ENCODE data around the gene SBNO2. TPM values are rescaled to one million over a fixed set of nuclear protein-coding genes. Genes with fewer than 3 reads are reported as not detected.

The SBNO2 gene
- total and polyA plus RNA-seq, 8 donors = 16.3 to 74.7 (median 42.7) TPM

GRCh38 chr19:1093811-1094553 is 80.1 kb downstream of the SBNO2 start:
- Histone ChIP-seq H3K27me3 (no peaks in the 10 kb centered on the region), H3K9me3 (no peaks in the 10 kb centered on the region), H3K36me3 (peaks cover 21 to 48% (median 46%) of the 10 kb centered on the region in 4 donors), H3K4me1 (peaks cover 32 to 73% (median 53%) of the 10 kb centered on the region in 4 donors), H3K27ac (peak overlapping the region in 3 of 5 donors; percentile 86 to 88 (median 86)), H3K4me3 (peak overlapping the region; percentile 96 to 100 (median 100))
- TF ChIP-seq POLR2A (IDR thresholded peaks at IDR 0.05) = no peak
- TF ChIP-seq, protein P1, sequence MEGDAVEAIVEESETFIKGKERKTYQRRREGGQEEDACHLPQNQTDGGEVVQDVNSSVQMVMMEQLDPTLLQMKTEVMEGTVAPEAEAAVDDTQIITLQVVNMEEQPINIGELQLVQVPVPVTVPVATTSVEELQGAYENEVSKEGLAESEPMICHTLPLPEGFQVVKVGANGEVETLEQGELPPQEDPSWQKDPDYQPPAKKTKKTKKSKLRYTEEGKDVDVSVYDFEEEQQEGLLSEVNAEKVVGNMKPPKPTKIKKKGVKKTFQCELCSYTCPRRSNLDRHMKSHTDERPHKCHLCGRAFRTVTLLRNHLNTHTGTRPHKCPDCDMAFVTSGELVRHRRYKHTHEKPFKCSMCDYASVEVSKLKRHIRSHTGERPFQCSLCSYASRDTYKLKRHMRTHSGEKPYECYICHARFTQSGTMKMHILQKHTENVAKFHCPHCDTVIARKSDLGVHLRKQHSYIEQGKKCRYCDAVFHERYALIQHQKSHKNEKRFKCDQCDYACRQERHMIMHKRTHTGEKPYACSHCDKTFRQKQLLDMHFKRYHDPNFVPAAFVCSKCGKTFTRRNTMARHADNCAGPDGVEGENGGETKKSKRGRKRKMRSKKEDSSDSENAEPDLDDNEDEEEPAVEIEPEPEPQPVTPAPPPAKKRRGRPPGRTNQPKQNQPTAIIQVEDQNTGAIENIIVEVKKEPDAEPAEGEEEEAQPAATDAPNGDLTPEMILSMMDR (IDR thresholded peaks at IDR 0.05) = no peak
- no peak for TF ChIP-seq EP300 (IDR thresholded peaks at IDR 0.05)
- TF ChIP-seq POLR2AphosphoS5 (IDR thresholded peaks at IDR 0.05) = no peak
- 46 to 55% (median 50%) methylated on average over 27 to 32 of the region's 32 CpGs for whole genome bisulfite sequencing, 5 donors
- intact Hi-C loops (cut with DNase I; ENCODE audit: low total_unique reads) = loop anchor here (10.0 kb wide), 1 partner anchor 49 kb away; the partner anchor contains the start of gene ABCA7
- no peak for DNase-seq

DNA sequence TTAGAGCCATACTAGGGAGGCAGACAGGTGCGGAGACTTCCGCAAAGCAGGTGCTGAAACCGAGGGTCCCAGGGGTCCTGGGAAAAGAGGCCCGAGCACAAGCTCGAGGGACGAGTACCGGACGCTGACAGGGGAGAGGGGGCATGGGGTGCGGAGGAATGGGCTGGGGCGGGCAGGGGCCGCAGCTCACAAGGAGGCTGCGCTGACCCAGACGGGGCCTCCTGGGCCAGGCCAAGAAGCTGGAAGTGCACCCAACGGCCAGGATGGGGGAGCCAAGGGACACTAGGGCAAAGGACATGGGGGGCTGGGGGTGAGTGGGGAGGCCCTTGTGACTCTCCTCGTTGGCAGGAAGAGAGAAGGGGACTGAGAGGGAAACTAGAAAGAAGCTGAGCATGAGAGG is 80.7 kb downstream of the SBNO2 start:
- TF ChIP-seq EP300 (IDR thresholded peaks at IDR 0.05) = no peak
- Histone ChIP-seq H3K27ac (no peak overlapping the region), H3K36me3 (peaks cover 27 to 55% (median 52%) of the 10 kb centered on the region in 4 donors), H3K9me3 (no peaks in the 10 kb centered on the region), H3K4me3 (peak overlapping the region in 2 of 4 donors; percentile 96 to 100), H3K4me1 (peaks cover 25 to 73% (median 50%) of the 10 kb centered on the region in 4 donors), H3K27me3 (no peaks in the 10 kb centered on the region)
- no peak for DNase-seq
- intact Hi-C loops (cut with DNase I; ENCODE audit: low total_unique reads) = loop anchor here (10.0 kb wide), 1 partner anchor 49 kb away; the partner anchor contains the start of gene ABCA7
- WGBS, 5 donors = 82 to 90% (median 83%) methylated on average over 15 of the region's 15 CpGs

- Histone ChIP-seq H3K9me3 (no peaks in the 10 kb centered on the region), H3K4me3 (no peak overlapping the region), H3K27ac (no peak overlapping the region), H3K27me3 (no peaks in the 10 kb centered on the region), H3K4me1 (peaks cover 18 to 78% (median 46%) of the 10 kb centered on the region in 4 donors), H3K36me3 (peaks cover 34 to 71% (median 68%) of the 10 kb centered on the region in 4 donors)
- intact Hi-C loops (cut with DNase I; ENCODE audit: low total_unique reads) = loop anchor here (10.0 kb wide), 1 partner anchor 47 kb away; the partner anchor contains the start of gene ABCA7
- TF ChIP-seq POLR2AphosphoS5 (IDR thresholded peaks at IDR 0.05) (no peak), EP300 (IDR thresholded peaks at IDR 0.05) (no peak), POLR2A (IDR thresholded peaks at IDR 0.05) (no peak)
- DNase-seq = no peak
- 87 to 92% (median 90%) methylated on average over 8 to 27 of the region's 27 CpGs for WGBS, 5 donors
Measured at GRCh38 chr19:1091544-1092175, 82.4 kb downstream of the SBNO2 start.

DNA sequence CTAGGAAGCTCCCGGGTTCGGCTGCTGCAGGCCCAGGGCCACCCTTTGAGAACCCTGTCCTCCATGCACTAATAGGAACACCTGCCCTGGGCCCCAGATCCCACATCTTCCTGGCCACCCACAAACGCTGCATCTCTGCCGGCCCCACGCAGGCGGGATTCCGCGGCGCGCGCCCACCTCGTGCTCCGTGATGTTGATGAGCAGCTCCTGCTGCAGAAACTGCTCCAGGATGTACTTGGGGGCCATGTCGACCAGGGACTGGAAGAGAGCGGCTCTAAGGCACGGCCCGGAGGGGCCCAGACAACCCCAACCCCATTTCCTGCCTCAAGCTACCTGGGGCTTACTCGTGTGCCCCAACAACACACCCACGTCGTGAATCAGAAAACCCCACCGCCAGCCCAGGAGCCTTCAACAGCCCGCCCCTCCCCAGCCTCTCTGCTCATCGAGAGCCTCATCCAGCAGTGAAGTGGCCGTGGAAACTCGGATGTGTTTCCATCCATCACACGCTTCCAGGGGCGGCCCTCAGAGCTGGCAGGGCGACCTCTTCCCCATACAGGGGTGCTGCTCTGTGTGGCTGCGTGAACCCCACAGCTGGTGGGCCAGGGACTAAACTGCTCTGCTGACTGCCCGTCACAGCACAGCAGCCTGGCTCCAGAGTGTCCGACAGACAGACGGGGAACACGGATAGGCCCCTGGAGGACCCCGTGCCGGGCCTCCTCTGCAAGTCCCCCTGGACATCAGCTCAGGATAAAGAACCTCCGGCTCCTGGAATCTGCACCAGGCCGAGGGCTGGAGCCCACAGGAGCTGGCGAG is 83.1 kb downstream of the SBNO2 start:
- 89 to 95% (median 93%) methylated on average over 31 to 38 of the region's 38 CpGs for WGBS, 5 donors
- TF ChIP-seq, protein P1 (IDR thresholded peaks at IDR 0.05) = no peak
- TF ChIP-seq POLR2AphosphoS5 (IDR thresholded peaks at IDR 0.05) (no peak), POLR2A (IDR thresholded peaks at IDR 0.05) (no peak), EP300 (IDR thresholded peaks at IDR 0.05) (no peak)
- Histone ChIP-seq H3K4me1 (peaks cover 18 to 82% (median 46%) of the 10 kb centered on the region in 4 donors), H3K27ac (no peak overlapping the region), H3K9me3 (no peaks in the 10 kb centered on the region), H3K36me3 (peaks cover 40 to 78% (median 75%) of the 10 kb centered on the region in 4 donors), H3K4me3 (no peak overlapping the region), H3K27me3 (no peaks in the 10 kb centered on the region)
- DNase-seq = no peak
- intact Hi-C loops (cut with DNase I; ENCODE audit: low total_unique reads) = loop anchor here (10.0 kb wide), 1 partner anchor 46 kb away; the partner anchor contains the start of gene ABCA7

Data from stomach (tissue), 9 donors.